Activated T-cell treated with anti-CD3 and anti-CD28 coated beads for 4 hours (primary cell): ENCODE measurements around the gene KRT71.

Experiments
- DNase-seq: peaks from one replicate; pipeline ENCODE4 v3.0.0-alpha.2; 2020

Gene KRT71

DNA sequence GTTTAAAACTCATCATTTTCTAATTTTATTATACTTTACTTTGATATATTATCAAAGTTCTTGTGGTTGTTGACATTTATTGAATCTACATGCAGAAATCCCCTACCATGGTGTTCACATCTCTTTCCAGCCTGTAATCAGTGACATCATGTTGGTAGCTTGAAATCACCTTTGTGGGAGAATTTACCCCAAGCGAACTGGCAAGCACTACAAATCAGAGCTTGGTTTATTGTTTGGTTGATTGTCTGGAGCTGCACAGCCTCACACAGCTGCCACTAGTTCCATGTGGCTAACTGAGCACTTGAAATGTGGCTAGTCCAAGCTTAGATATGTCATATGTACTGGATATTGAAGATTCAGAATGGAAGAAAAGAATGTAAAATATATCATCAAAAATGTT, 17.4 kb downstream of the KRT71 start:
- no peak for DNase-seq

DNA sequence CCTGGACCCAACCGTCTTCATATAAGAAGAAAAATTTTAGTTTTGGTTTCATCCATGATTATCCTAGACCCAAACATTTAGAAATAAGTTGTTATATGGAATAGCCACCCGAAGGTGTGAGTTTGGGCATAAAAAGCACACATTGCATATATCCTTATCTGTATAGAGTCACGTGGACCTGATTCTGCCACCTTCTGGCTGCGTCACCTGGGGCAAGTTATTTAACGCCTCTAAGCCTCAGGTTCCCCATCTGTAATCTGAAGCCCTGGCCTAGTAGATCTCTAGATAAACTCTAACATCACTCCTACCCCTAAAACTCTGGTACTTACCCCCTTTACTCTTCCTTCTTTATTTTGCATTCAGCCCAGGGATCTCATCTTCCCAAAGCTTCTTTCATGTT, 18.5 kb downstream of the KRT71 start:
- no peak for DNase-seq

DNA sequence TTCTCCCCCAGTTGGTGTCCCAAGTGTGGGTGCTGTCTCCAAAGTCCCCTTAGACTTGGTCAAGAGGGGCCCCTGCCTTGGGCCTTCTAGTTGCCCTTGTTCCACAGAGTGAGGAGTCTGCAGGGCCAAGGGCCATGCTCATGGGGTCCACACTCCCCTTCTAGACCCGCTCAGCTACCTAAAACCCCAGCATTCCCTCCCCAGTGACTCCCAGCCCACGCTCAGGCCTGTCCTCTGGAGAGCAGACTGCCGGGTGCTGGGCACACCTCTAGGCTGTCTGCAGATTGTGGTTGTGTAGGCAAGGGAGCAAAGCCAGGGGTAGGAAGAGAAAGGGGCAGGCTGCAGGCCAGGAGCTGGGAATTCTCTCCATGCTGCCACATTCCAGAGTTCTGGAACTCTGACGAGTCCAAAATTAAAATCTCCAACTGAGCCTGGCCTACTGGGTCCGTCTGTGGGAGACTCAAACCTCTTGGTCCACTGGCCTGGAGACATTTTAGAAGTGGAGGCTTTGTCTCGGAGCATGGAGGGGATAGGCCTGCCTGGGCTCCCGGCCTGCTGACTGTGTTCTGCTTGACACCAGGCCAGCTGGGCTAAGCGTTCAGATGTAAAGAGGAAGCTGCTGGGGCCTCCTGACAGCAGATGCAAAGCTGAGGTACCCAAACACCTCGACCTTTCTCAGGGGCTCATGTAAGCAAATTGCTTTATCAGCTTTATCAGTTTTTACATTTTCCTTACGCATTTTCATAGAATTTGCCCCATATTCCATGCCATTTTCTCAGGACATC, 19.1 kb downstream of the KRT71 start:
- no peak for DNase-seq

DNA sequence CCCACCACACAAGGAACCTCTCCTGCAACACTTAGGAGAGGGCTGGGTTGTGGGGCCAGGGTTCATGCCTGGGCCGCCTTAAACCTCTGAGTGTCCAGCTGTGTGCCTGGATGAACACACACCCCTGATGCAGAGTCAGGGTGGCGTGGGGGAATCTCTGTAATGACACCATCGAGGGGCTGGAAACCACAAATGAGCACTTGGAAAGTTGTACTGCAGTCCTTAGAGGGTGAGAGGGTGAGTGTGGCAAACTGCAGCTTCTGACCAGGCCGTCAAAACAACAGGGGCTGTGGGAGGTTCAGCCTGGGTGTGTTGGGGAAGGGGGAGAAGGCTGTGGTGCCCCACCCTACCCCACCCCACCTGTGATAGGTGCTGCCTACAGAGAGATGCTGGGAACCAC, 20.3 kb downstream of the KRT71 start:
- no peak for DNase-seq

DNA sequence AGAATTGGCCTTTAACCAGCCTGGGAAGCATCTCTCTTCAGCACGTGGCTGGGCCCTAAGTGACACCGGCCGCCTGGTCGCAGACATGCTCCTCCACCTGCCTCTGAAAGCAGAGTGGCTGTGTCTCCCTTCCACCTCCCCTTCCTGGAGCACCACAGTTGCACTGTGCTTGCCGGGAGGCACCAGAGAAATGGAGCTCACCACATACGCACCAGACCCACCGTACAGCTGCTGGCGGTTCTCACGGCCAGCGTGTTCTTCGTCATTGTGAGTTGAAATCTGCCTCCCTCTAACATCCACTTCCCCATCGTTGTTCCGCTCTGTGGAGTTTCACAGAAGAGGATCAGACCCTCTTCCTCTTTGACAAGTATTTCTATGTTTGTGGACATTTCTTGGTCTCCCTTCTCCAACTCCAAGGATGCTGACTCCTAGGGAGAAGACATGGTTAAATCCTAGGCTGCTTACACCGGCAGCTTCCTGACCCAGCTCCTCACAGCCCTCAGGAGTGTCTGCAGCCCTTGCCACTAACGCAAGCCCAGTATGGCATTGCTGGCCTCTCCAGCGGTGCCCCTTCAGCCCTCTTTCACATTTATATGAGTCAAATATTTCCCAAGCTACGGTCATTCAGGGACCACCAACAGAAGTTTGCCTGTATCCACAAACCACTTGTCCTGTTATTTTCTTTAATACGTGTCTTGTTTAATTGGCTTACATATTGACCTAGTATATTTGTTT, 21.2 kb downstream of the KRT71 start:
- no peak for DNase-seq

DNA sequence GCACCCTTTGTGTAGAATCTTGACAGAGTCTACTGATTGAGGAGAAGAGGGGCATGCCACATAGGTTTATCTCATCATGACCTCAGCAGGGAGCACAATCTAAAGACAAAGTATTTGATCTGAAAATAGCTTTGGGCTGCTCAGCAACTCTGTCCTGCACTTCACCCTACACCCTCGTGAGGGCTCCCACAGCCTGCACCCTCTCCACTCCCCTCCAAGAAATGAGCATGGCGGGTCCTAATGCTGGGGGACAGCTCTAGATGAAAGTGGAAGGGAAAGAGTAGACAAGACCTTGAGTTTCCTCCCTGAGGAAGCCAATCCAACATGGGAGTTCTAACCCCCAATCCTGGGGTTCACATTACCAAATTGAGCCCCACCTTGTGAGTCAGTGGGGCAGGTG, 22.0 kb downstream of the KRT71 start:
- DNase-seq: no peak

DNA sequence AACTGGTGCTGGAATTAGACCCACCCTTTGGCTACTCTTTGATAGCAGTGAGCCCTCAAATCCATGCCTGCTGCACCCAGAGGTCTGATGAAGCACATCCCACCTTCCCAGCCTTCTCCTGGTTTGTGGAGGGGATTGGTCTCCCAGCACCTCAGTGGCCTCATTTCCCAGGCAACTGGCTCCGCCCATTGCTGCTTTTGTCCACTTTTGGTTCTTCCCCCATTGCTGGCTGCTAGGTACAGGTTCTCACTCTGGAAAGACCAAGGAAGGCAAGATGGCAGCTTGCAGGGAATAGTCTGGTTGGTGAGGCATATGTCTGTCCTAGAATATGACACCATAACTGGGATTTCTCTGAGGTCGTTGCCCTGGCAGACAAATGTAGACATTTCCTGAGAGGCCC, 22.6 kb downstream of the KRT71 start:
- no peak for DNase-seq

DNA sequence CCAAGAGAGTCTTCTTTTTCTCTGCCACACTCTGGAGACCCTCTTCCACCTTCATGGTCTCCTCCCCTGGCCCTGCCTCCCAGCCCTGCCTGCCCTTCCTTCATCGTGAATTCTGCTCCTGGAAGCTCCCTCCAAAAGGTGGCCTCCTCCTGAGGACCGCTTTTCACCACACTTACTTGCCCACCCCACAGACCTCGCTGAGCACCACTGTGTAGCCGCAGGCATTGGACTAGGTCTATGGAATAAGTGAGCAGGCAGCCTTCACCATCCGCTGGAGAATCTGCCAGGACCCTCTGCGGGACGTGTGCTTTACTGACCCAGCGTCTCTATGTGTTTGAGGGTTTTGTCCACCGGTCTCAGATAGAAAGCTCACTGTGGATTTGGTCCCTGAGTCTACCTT, 23.1 kb downstream of the KRT71 start:
- DNase-seq: no peak

DNA sequence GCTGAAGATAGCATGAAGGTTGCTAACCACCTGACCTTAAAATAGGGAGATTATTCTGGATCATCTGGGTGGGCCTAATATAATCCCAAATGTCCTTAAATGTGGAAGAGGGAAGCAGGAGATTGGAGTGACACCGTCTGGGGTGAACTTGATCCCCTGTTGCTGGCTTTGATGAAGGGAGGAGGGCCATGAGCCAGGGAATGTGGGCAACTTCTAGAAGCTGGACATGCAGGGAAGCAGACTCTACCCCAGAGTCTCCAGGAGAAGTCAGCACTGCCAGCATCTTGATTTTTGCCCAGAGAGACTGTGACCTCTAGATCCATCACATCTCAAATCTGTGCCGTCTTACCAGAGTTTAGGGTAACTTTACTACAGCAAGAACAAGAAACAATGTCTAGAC, 23.5 kb downstream of the KRT71 start:
- no peak for DNase-seq

DNA sequence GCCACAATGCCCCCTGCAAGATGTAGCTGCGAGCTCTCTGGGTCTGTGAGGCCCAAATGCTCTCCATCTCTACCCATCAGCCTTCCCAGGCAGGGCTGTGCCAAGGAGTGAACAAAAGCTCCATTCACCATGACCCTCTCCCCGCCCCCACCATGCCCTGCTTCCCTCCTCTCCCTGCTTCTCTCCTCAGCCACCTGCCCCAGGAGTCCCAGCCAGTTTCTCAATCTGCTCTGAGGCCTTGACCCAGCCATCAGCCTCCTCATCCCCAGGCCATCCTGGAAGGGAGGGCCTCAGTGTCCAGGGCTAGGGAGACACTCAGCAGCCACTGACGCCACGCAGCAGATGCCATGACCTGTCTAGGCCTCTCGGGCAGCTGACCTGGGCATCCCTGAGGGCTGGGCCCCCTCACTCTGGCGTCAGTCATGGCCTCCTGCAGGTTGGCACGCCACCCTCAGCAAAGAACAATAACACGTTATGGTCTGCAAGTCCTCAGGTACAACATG, 24.3 kb downstream of the KRT71 start:
- no peak for DNase-seq

DNA sequence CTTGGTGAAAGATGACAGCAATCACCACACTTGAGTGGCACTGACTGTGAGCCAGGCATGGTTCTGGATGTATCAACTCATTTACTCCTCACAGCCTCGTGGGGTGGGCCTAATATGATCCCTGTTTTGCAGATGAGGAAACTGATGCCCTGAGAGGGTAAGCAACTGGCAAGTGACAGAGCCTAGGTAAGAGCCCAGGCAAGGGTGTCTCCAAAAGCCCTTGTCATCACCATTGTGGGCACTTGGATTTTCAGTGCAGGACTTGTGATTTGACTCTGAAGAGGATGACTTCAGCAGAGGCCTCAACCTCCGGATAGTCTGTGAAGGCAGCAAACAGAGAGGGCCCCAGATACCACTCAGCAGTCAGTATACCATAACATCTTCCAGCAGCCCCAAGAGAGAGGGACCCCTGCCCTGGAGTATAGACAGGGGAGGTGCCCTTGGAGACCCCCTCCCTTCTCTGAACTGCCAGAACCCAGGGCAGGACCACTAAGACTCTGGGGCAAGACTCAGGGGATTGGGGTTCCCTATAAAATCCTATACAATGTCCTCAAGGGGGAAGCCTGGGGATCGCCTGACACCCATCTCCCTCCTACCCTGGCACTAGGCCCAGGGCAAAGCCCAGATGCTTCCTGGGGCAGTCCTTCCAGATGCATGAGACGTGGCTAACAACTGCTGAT, 25.7 kb downstream of the KRT71 start:
- DNase-seq: no peak

DNA sequence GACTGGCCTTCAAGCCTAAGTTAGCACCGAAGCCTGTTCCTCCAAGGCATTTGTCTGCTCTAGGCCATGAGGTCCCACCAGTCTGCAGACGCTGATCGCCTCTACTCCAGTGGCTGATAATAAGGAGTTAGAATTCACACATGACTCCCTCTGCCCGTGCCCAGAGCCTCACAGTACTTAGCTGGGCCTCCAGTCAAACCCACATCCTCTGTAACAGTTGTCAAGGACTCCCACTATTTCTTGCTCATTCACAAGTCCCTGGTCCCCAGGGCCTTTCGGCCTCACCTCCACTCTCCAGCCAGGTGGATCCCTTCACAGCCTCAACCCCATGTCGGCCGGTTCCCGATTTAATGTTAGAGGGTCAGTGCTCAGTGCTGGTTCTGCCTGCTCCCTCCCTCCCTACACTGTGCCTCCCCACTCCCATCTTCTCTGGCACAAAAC, 26.4 kb downstream of the KRT71 start:
- no peak for DNase-seq

DNA sequence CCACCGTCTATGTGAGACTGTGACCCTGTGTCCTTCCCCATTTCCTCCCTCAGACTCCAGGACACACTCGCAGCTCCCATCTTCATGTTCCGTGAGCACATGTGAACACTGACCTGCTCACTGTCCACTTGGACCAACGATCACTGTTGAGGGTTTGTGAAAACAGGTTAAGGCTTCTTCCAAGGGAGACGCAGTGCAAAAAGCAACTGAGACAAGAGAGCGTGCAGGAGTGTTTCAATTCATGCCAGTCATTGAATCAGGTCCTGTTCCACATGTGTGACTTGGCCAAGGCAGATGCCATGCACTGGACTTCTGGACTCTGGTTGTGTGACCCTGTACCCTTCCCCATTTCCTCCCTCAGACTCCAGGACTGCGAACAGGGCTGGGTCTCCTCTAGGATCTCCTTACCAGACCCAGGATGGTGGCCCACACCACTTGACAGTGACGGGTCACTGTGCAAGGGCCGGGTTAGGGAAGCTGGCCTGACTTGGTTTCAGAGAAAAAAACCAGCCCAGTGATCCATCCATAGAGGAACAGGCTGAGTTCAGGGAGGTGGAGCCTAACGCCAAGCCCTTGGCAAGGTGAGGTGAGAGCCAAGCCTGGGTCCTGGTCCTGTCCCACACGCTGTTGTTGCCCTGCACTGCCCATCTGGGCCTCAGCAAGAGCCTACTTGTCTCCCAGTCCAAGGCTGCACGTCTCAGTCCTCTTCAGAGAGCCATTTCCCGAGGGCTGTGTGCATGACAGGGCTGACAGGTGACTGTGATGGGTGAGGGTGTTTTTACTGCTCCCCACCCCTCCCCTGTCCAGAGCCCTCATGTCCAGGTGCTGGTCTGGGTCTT, 27.1 kb downstream of the KRT71 start:
- no peak for DNase-seq

DNA sequence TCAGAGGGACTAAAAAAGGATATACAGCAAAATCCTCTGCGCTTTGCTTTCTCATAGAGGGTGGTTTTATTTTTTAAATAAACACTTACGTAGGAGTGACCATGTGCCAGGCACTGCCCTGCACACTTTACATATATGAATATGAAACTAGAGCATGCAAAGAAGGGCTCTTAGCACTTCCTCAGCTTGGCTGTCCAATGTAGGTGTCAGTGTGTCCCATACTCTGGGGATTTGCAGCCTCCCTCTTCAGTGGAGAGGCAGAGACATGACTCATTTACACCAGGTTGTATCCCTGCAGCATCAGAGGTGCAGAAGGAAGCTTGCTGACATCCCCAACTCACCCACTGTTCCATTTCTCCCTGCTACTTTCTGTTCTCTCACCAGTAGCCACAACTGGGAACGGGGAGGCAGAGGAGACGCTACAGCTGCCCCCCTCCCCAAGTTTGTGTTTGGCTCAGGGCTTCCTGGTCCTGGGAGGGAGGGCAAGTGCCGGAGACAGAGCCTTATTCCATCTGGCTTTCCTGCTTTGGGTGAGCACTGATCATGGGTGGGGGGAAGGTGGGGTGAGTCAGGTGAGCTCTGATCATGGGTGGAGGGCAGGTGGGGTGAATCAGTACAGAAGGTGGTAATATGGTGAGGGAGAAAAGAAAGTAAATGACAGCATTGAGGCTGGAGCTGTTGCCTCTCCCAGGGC, 27.9 kb downstream of the KRT71 start:
- no peak for DNase-seq

DNA sequence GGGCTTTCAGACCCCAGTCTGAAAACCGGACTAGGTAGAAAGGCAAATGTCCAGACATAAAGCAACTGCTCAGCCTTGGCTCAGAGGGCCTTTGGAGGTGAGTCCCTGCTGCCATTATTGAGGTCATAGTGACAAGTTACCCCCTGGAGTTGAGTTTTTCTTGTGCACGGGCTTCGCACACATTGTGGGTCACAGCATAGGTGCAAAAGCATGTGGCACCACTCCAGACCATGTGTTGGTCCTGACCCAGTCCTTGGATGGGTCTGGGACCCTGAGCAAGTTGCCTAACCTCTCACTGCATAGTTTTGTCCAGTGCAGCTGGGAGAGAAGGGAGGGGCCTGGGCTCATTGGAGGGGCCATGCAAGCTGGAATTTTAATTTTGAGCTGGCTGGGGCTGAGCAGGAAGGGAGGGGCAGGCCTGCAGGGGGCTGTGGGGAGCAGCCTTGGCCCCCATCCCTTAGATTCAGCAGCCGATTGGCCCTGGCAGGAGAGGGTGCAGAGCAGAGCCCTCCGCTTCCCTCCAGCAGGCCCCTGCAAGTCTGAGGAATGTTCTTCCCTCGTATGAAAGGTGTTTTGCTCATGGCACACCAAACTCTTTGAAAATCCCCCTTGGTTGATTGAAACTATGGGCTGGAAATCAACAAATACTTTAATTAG, 28.6 kb downstream of the KRT71 start:
- no peak for DNase-seq

DNA sequence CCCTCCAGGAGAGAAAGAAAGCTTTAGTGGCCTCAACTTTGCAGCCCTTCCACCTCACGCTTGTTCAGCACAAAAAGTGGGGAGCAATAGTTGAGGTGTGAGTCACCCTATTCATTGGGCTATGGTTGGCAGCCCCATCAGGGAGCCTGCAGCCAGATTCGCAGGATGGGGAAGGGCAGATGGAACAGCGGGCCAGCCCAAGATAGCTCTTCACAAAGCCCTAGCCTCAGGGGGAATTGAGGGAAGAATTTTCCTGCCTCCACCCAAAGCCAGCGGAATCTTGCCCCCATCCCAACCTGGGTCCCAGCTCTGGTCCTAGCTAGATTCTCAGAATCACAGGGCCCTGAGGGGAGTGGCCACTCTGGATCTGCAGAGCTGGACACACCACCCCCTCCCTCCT, 29.1 kb downstream of the KRT71 start:
- DNase-seq: no peak

DNA sequence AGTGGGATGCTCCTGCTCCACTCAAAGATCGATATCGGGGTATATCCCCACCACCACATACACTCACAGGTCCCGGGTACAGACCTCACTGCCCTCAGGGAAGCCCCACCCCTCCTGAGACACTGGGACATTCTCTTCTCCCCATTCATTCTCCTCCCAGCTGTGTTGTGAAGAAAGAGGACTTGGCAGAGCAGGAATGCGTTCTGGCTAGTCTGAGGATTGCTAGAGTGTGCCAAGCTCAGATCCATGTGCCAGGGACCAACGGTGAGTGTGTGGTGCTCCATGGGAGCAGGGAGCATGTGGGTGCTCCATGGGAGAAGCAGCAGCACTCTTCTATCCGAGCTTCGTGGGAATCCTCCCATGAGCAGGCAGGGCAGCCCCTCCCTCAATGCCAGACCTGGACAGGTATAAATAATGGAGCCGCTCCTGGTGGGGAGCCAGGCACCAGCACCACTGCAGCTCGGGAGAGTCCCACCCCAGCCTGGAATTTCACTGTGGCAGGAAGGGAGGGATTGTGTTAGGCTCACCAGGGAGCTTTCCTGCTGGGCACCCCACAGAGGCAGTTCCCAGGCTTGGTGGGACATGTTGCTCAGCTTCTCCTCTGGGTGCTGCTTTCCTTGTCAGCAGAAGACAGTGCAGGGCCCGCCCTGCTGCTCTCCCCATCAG, 30.5 kb downstream of the KRT71 start:
- no peak for DNase-seq

DNA sequence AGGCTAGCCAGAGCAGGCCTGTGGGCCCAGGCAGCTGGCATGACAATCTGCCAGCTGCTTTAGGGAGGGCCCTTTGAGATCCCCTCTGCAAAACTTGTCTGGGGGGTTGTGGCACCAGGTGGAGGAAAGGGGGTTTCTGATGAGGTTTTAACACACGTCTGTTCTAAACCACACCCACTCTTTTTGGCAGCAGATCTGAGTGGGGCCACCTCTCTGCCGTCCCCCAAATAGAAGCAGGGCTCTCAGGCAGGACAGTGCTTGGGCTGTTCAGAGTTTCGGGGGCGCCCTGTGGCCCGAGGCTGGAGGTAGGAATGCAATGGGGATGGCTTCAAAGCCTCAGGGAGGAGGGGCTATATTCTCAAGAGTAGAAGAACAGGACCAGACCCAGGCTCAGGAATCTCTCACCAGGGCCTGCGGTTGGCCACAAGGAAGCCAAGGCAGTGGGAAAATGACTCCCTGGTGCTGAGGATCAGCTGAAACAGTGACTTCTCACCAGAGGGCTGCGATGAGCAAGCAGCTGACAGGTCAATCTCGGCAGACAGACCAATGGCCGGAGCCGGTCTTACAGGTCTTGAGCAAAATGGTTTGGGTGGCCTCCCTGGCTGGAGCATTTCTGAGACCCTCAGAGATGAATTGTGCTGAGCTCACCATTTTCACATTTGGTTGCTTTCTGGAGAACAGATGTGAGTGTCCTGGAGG, 31.2 kb downstream of the KRT71 start:
- no peak for DNase-seq

DNA sequence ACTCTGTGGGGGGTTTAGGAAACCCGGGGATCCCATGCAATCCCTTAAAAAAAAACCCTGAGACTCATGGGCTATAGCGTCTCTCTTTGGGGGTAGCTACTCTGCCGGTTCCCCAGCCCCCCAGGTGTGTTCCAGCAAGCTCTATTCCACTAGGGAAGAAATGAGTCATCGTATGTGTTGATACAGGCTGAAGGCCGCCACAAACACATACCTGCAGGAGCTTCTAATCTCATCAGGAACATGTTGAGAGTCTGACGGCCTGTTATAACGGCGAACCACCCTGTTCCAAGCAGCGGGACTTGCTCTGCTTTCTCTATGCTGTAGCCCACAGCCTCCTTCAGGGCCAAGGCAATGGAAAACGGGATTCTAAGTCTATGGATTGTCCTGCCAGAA, 31.8 kb downstream of the KRT71 start:
- DNase-seq: no peak
